Dermis blood vessel endothelial cell (primary cell): ENCODE data around the gene MSMO1. TPM values are rescaled to one million over a fixed set of nuclear protein-coding genes. Genes with fewer than 3 reads are reported as not detected.
A peak's percentile ranks its signal among the peaks of the same experiment; 100 is the strongest.

Experiments
- DNase-seq: peaks from one replicate; pipeline ENCODE4 v3.0.0; 2010
- total RNA-seq: library from RNA; depleted of rRNA; stranded (reverse); fragments of >200 nt; gene quantifications from 2 replicates; pipeline ENCODE4 v1.2.3, GENCODE V29; 2014

Gene MSMO1
- total RNA-seq, 1 donor from 2014 or later: 127 TPM

- DNase-seq: no peak
Observed at GRCh38 chr4:165360985-165361670, 33.7 kb downstream of the MSMO1 start.

- no peak for DNase-seq
Observed at GRCh38 chr4:165361810-165362209, 34.3 kb downstream of the MSMO1 start.

- DNase-seq: no peak
Observed at GRCh38 chr4:165364452-165365080, 37.1 kb downstream of the MSMO1 start.

- no peak for DNase-seq
Observed at GRCh38 chr4:165367040-165367439, 39.6 kb downstream of the MSMO1 start.

- DNase-seq: no peak
Observed at GRCh38 chr4:165368114-165368513, 40.6 kb downstream of the MSMO1 start.

- no peak for DNase-seq
Observed at GRCh38 chr4:165368567-165368966, 41.1 kb downstream of the MSMO1 start.

- DNase-seq: no peak
Observed at GRCh38 chr4:165369522-165369921, 42.1 kb downstream of the MSMO1 start.

GRCh38 chr4:165370530-165370929 lies 43.1 kb downstream of the MSMO1 start:
- DNase-seq: no peak

- no peak for DNase-seq
Observed at GRCh38 chr4:165375465-165375864, 48.0 kb downstream of the MSMO1 start.

GRCh38 chr4:165378398-165378744 lies 50.9 kb downstream of the MSMO1 start:
- no peak for DNase-seq

- peak; percentile 68 for DNase-seq
Observed at GRCh38 chr4:165378745-165379677, 51.5 kb downstream of the MSMO1 start, which contains the start of gene CPE. Gene CPE (plus strand): TSS chr4:165379008. CDS start chr4:165379222, 214 bp downstream.

GRCh38 chr4:165379678-165380064 lies 52.2 kb downstream of the MSMO1 start:
- DNase-seq: no peak

GRCh38 chr4:165380805-165381204 lies 53.3 kb downstream of the MSMO1 start:
- no peak for DNase-seq

- no peak for DNase-seq
Observed at GRCh38 chr4:165381821-165382373, 54.4 kb downstream of the MSMO1 start.

- DNase-seq: no peak
Observed at GRCh38 chr4:165382640-165383039, 55.2 kb downstream of the MSMO1 start.

- DNase-seq: no peak
Observed at GRCh38 chr4:165383591-165384073, 56.2 kb downstream of the MSMO1 start.

GRCh38 chr4:165384186-165384585 lies 56.7 kb downstream of the MSMO1 start:
- DNase-seq: no peak

- DNase-seq: peak; percentile 16
Observed at GRCh38 chr4:165384598-165384997, 57.1 kb downstream of the MSMO1 start.

GRCh38 chr4:165385126-165385525 lies 57.7 kb downstream of the MSMO1 start:
- DNase-seq: no peak

- no peak for DNase-seq
Observed at GRCh38 chr4:165386328-165386727, 58.9 kb downstream of the MSMO1 start.

GRCh38 chr4:165388756-165389155 lies 61.3 kb downstream of the MSMO1 start:
- no peak for DNase-seq
